A549 (cell line): Measurements from ENCODE around the gene VAV3. TPM values are rescaled to one million over a fixed set of nuclear protein-coding genes. Genes with fewer than 3 reads are reported as not detected.

Source experiments
- ATAC-seq, 2 experiments: fragments of 200-7000 bp in 1 of 2; fragments of >200 bp in 1 of 2; cut with Nextera tagmentation in 1 of 2; cut with Tn5 transposase in 1 of 2; 3 replicates each; pipeline versions ENCODE4 v1.8.0 to v1.9.1; 2018 to 2020; ENCODE audit warnings: mild to moderate bottlenecking in 1 of 2, moderate library complexity in 1 of 2
- CTCF ChIA-PET: fragments of 300-600 bp; sonication (Branson Sonifier 250); formaldehyde crosslinking; extraction: SDS; loops from one replicate; lab custom pipeline; 2021; ENCODE audit warnings: antibody characterized with exemption, inconsistent platforms; lab: Yijun Ruan, JAX
- POLR2A ChIA-PET: fragments of 350-600 bp; formaldehyde crosslinking; extraction: SDS; loops from one replicate; lab custom pipeline; 2021; ENCODE audit warnings: antibody characterized with exemption, inconsistent platforms; lab: Yijun Ruan, JAX
- DNase-seq, 2 experiments: peaks; one replicate each; pipeline versions ENCODE4 v3.0.0 to v3.0.0-alpha.2; 2011 to 2016; ENCODE audit warnings: low read depth in 1 of 2, low spot score in 1 of 2
- FAIRE-seq: peaks from 2 replicates; lab custom pipeline; 2011; peaks lifted over from hg19 to GRCh38; lab: Jason Lieb, UNC
- H3K27ac ChIP-seq, 2 experiments: fragments of >200 bp; sonication (Bioruptor Twin); formaldehyde crosslinking; 3 replicates each; pipeline ENCODE4 v1.5.1; 2016 to 2017
- H3K4me1 ChIP-seq: fragments of >200 bp; sonication (Bioruptor Twin); formaldehyde crosslinking; 3 replicates; pipeline ENCODE4 v1.6.1; 2016
- H3K4me2 ChIP-seq: fragments of >200 bp; sonication (Bioruptor Twin); formaldehyde crosslinking; 3 replicates; pipeline ENCODE4 v1.6.1; 2016
- H3K4me3 ChIP-seq: fragments of >200 bp; sonication (Bioruptor Twin); formaldehyde crosslinking; 3 replicates; pipeline ENCODE4 v1.5.1; 2016
- H3K9me3 ChIP-seq: fragments of >200 bp; sonication (Bioruptor Twin); formaldehyde crosslinking; 3 replicates; pipeline ENCODE4 v1.6.1; 2016
- CHD2 ChIP-seq: fragments of 150-350 bp; IDR thresholded peaks from 2 replicates; pipeline ENCODE4 v1.6.1; 2014; ENCODE audit warnings: low read length; ENCODE audit not compliant: partially characterized antibody
- EHF ChIP-seq: fragments of 250-450 bp; sonication (Bioruptor Pico); IDR thresholded peaks from 2 replicates; pipeline ENCODE4 v1.5.0; 2020; ENCODE audit warnings: mild to moderate bottlenecking
- ESRRA ChIP-seq: fragments of 150-350 bp; IDR thresholded peaks from 2 replicates; pipeline ENCODE4 v1.6.1; 2014; ENCODE audit warnings: mild to moderate bottlenecking, low read length, borderline replicate concordance
- FOSB ChIP-seq: fragments of 250-450 bp; sonication (Bioruptor Pico); IDR thresholded peaks from 2 replicates; pipeline ENCODE4 v1.5.0; 2020; ENCODE audit warnings: mild to moderate bottlenecking, moderate library complexity
- FOXS1 ChIP-seq: fragments of 250-450 bp; sonication (Bioruptor Pico); IDR thresholded peaks from 2 replicates; pipeline ENCODE4 v1.5.0; 2020; ENCODE audit warnings: mild to moderate bottlenecking, moderate library complexity
- HDAC2 ChIP-seq: fragments of 200-600 bp; sonication (generic); IDR thresholded peaks from 2 replicates; pipeline ENCODE4 v1.6.1; 2016
- HEYL ChIP-seq: fragments of 250-450 bp; sonication (Bioruptor Pico); IDR thresholded peaks from 2 replicates; pipeline ENCODE4 v1.8.0; 2021; ENCODE audit warnings: mild to moderate bottlenecking, moderate library complexity
- HOXA7 ChIP-seq: fragments of 250-450 bp; sonication (Bioruptor Pico); IDR thresholded peaks from 2 replicates; pipeline ENCODE4 v1.5.0; 2020; ENCODE audit warnings: mild to moderate bottlenecking, moderate library complexity
- HOXB13 ChIP-seq: fragments of 250-450 bp; sonication (Bioruptor Pico); IDR thresholded peaks from 2 replicates; pipeline ENCODE4 v1.5.0; 2020; ENCODE audit warnings: low read depth, mild to moderate bottlenecking, moderate library complexity
- JUN ChIP-seq, 2 experiments: fragments of >200 bp; sonication (Bioruptor Twin); formaldehyde crosslinking; IDR thresholded peaks; 2 replicates in 1 of 2; 3 replicates in 1 of 2; pipeline ENCODE4 v1.6.1; 2016 to 2017
- JUNB ChIP-seq: fragments of >200 bp; sonication (Bioruptor Twin); formaldehyde crosslinking; IDR thresholded peaks from 2 replicates; pipeline ENCODE4 v1.6.1; 2016
- KDM1A ChIP-seq: fragments of 200-600 bp; sonication (generic); IDR thresholded peaks from 2 replicates; pipeline ENCODE4 v1.6.1; 2016; ENCODE audit warnings: low read depth, mild to moderate bottlenecking
- KDM5A ChIP-seq: fragments of 200-600 bp; sonication (generic); IDR thresholded peaks from 2 replicates; pipeline ENCODE4 v1.6.1; 2016; ENCODE audit warnings: antibody characterized with exemption, mild to moderate bottlenecking
- MAZ ChIP-seq: fragments of 150-350 bp; IDR thresholded peaks from 2 replicates; pipeline ENCODE4 v1.6.1; 2014; ENCODE audit warnings: antibody characterized with exemption, low read depth, low read length, borderline replicate concordance
- NPAS2 ChIP-seq: fragments of 250-450 bp; sonication (Bioruptor Pico); IDR thresholded peaks from 2 replicates; pipeline ENCODE4 v1.8.0; 2022; ENCODE audit warnings: mild to moderate bottlenecking, moderate library complexity, borderline replicate concordance
- PHF8 ChIP-seq: fragments of 200-600 bp; sonication (generic); IDR thresholded peaks from 2 replicates; pipeline ENCODE4 v1.6.1; 2016; ENCODE audit warnings: low read depth, mild to moderate bottlenecking, antibody characterized with exemption, moderate library complexity, borderline replicate concordance
- POLR2A ChIP-seq: IDR thresholded peaks from 2 replicates; pipeline ENCODE4 v1.6.1; 2012; ENCODE audit warnings: mild to moderate bottlenecking, low read length
- POLR2AphosphoS2 ChIP-seq: conservative IDR thresholded peaks from 2 replicates; pipeline ENCODE4 v1.6.1; 2012; ENCODE audit warnings: low read length, improper control_type of control experiment, inconsistent platforms
- RFX5 ChIP-seq: fragments of 450-650 bp; IDR thresholded peaks from 2 replicates; pipeline ENCODE4 v1.7.1; 2014; ENCODE audit warnings: antibody characterized with exemption, mild to moderate bottlenecking, moderate library complexity
- SREBF2 ChIP-seq: fragments of 450-650 bp; IDR thresholded peaks from 2 replicates; pipeline ENCODE4 v1.6.1; 2014; ENCODE audit warnings: mild to moderate bottlenecking, moderate library complexity
- ZFP36 ChIP-seq: fragments of 450-650 bp; IDR thresholded peaks from 2 replicates; pipeline ENCODE4 v1.6.1; 2014; ENCODE audit warnings: borderline replicate concordance; ENCODE audit not compliant: partially characterized antibody
- ZSCAN20 ChIP-seq: fragments of 250-450 bp; sonication (Bioruptor Pico); IDR thresholded peaks from 2 replicates; pipeline ENCODE4 v1.8.0; 2022; ENCODE audit warnings: mild to moderate bottlenecking, moderate library complexity
- WGBS: methylation state at CpG from one replicate; pipeline ENCODE4 v1.1.6; 2017; ENCODE audit errors: missing lambda C conversion rate; 5-methylcytosine and 5-hydroxymethylcytosine counted together
- polyA plus RNA-seq, 4 experiments: library from polyadenylated mRNA; depleted of rRNA in 3 of 4; stranded (reverse); fragments of >200 nt; fragmentation: RNase III in 1 of 4; extraction: RNeasy Plus Mini Kit Qiagen cat#74134 plus additional on column Dnase treatment in 1 of 4; gene quantifications; 2 replicates in 3 of 4; 3 replicates in 1 of 4; pipeline ENCODE4 v1.2.3, GENCODE V29; 2011 to 2017
- TF ChIP-seq, protein P1 (sequence below): IDR thresholded peaks from 2 replicates; pipeline ENCODE4 v1.6.1; 2012
- TF ChIP-seq, protein P2 (sequence below): fragments of 200-600 bp; sonication (generic); IDR thresholded peaks from 2 replicates; pipeline ENCODE4 v1.6.1; 2016; ENCODE audit warnings: antibody characterized with exemption, mild to moderate bottlenecking, moderate library complexity

Gene VAV3
- polyA plus RNA-seq, 2 of the 4 experiments (the other 2 are of a cell fraction), result 12.8 to 22.7 TPM

DNA sequence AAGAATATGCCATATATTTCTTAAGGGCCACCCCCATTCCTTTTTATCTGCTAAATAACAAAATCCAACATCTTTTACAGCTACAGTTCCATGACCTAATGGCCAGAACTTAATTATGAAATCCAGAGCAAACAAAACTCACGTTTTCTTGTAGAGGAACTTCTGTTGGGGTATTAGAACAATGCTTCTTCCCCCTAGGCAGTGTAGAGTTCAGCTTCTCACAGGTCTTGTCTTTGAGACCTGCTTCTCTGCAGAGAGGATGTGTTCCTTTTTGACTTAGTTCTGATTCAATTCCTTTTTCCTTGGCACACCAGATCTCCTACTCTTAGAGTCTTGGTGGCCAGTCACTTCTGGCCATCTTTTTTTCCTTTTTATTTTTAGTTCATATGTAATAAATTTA is 22.2 kb downstream of the VAV3 start:
- CTCF ChIA-PET, result no interaction called here
- no peak for FAIRE-seq
- Histone ChIP-seq H3K4me3 (no peak overlapping the region), H3K4me2 (no peak overlapping the region), H3K9me3 (no peaks in the 10 kb centered on the region), H3K4me1 (no peaks in the 10 kb centered on the region), H3K27ac (no peak overlapping the region)
- DNase-seq, result no peak
- TF ChIP-seq POLR2A (no peak), POLR2AphosphoS2 (no peak), HDAC2 (no peak), HOXB13 (CRISPR knock-in tag) (no peak), ESRRA (no peak), HEYL (CRISPR knock-in tag) (no peak)
- 8% methylated on average over 1 of the region's 1 CpG for WGBS
- no peak for ATAC-seq
- POLR2A ChIA-PET, result no interaction called here

DNA sequence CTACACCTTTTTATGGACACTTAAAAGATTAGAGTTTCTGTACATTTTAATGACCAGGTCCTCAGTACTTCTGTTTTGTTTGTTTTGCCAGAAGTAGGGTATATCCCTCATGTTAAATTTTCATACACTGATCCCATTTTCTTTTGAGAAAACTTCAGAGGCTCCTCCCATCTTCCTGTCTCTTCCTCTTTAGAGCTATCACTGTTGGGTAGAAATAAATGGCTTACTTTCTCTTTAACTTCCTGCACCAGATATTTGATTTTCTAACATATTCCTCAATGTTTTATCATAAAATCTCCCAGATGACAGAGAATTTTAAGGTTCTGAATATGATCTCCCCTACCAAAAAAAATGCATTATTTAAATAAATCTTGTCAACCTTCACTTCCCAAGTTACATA is 23.4 kb downstream of the VAV3 start:
- no peak overlapping the region for H3K4me3 ChIP-seq
- H3K27ac ChIP-seq, result no peak overlapping the region
- ATAC-seq (no peak), DNase-seq (no peak), FAIRE-seq (no peak)
- POLR2A ChIA-PET, result no interaction called here
- H3K4me1 ChIP-seq, result no peaks in the 10 kb centered on the region
- no peak overlapping the region for H3K4me2 ChIP-seq
- TF ChIP-seq RFX5, result no peak
- CTCF ChIA-PET, result no interaction called here
- no peaks in the 10 kb centered on the region for H3K9me3 ChIP-seq

DNA sequence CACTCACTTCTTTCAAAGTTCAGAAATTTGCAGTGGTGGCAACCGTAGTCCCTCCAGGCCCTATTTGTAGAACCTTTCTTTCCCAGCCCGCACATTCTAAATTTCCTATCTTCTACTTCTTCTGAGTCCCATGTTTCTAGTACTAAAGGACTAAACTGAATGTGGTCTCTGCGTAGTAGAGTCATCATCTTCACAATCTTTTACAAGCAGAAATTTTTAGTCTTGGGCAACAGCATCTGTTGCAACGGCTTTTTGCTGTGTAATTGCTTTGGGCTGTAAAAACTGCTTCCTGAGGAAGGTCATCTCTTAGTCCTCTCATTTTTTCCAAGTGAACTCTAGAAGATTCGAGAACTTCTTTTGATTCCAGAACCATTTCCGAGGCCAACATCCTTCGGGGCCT is 23.9 kb downstream of the VAV3 start:
- Histone ChIP-seq H3K4me1 (no peaks in the 10 kb centered on the region), H3K4me3 (no peak overlapping the region), H3K9me3 (no peaks in the 10 kb centered on the region), H3K27ac (no peak overlapping the region), H3K4me2 (no peak overlapping the region)
- DNase-seq (no peak), FAIRE-seq (no peak), ATAC-seq (no peak)
- ChIA-PET POLR2A (no interaction called here), CTCF (no interaction called here)
- WGBS, result 26% methylated on average over 7 of the region's 7 CpGs
- no peak for TF ChIP-seq PHF8
- TF ChIP-seq EHF (CRISPR knock-in tag), result no peak
- no peak for TF ChIP-seq SREBF2
- TF ChIP-seq ZSCAN20 (CRISPR knock-in tag), result no peak
- TF ChIP-seq KDM5A, result no peak
- TF ChIP-seq, protein P1, sequence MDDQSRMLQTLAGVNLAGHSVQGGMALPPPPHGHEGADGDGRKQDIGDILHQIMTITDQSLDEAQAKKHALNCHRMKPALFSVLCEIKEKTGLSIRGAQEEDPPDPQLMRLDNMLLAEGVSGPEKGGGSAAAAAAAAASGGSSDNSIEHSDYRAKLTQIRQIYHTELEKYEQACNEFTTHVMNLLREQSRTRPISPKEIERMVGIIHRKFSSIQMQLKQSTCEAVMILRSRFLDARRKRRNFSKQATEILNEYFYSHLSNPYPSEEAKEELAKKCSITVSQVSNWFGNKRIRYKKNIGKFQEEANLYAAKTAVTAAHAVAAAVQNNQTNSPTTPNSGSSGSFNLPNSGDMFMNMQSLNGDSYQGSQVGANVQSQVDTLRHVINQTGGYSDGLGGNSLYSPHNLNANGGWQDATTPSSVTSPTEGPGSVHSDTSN, result no peak
- TF ChIP-seq FOSB (CRISPR knock-in tag), result no peak
- no peak for TF ChIP-seq CHD2
- no peak for TF ChIP-seq JUNB
- no peak for TF ChIP-seq HOXA7 (CRISPR knock-in tag)
- no peak for TF ChIP-seq NPAS2 (CRISPR knock-in tag)
- TF ChIP-seq POLR2A, result no peak
- TF ChIP-seq KDM1A, result no peak
- TF ChIP-seq, protein P2, sequence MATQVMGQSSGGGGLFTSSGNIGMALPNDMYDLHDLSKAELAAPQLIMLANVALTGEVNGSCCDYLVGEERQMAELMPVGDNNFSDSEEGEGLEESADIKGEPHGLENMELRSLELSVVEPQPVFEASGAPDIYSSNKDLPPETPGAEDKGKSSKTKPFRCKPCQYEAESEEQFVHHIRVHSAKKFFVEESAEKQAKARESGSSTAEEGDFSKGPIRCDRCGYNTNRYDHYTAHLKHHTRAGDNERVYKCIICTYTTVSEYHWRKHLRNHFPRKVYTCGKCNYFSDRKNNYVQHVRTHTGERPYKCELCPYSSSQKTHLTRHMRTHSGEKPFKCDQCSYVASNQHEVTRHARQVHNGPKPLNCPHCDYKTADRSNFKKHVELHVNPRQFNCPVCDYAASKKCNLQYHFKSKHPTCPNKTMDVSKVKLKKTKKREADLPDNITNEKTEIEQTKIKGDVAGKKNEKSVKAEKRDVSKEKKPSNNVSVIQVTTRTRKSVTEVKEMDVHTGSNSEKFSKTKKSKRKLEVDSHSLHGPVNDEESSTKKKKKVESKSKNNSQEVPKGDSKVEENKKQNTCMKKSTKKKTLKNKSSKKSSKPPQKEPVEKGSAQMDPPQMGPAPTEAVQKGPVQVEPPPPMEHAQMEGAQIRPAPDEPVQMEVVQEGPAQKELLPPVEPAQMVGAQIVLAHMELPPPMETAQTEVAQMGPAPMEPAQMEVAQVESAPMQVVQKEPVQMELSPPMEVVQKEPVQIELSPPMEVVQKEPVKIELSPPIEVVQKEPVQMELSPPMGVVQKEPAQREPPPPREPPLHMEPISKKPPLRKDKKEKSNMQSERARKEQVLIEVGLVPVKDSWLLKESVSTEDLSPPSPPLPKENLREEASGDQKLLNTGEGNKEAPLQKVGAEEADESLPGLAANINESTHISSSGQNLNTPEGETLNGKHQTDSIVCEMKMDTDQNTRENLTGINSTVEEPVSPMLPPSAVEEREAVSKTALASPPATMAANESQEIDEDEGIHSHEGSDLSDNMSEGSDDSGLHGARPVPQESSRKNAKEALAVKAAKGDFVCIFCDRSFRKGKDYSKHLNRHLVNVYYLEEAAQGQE, result no peak
- TF ChIP-seq ZFP36, result no peak
- no peak for TF ChIP-seq FOXS1 (CRISPR knock-in tag)
- TF ChIP-seq MAZ, result no peak
- no peak for TF ChIP-seq ESRRA
- no peak for TF ChIP-seq JUN (IDR thresholded peaks at IDR 0.05)
